Measurements from ENCODE around the gene PTPRD. TPM values are rescaled to one million over a fixed set of nuclear protein-coding genes. Genes with fewer than 3 reads are reported as not detected.

The PTPRD gene
- total RNA-seq, 1 experiment from 2014 or later, result 32.5 TPM

- WGBS (ENCODE audit: extremely low coverage, insufficient read length, low lambda C conversion rate), result no CpG with 5 or more reads among the region's 3 CpGs
- Histone ChIP-seq H3K56ac (ENCODE audit: insufficient read length, low read depth, low read length) (no peak overlapping the region), H2BK12ac (ENCODE audit: insufficient read length, low read depth, low read length) (no peak overlapping the region), H4K8ac (replicated peaks; ENCODE audit: insufficient read length, low read depth, low read length) (no peak overlapping the region), H3K18ac (ENCODE audit: insufficient read length, low read depth, low read length) (no peak overlapping the region), H3K4ac (ENCODE audit: low read depth, low read length) (no peak overlapping the region), H3K23ac (ENCODE audit: insufficient read length, low read depth, low read length) (no peak overlapping the region), H3K9me3 (ENCODE audit: control insufficient read depth, low read depth, low read length) (no peaks in the 10 kb centered on the region), H3K4me1 (ENCODE audit: insufficient read depth, low read length) (peaks cover 2% of the 10 kb centered on the region; the same call in 1 of the 2 replicates), H3K4me2 (ENCODE audit: insufficient read depth, insufficient read length, low read length) (no peak overlapping the region), H2BK5ac (ENCODE audit: insufficient read length, low read length) (no peak overlapping the region), H2BK20ac (ENCODE audit: low read depth, low read length, poor library complexity, severe bottlenecking) (no peak overlapping the region), H4K91ac (ENCODE audit: insufficient read length, low read depth, low read length) (no peak overlapping the region), H3K27me3 (ENCODE audit: insufficient read depth, low read length) (no peaks in the 10 kb centered on the region), H4K20me1 (ENCODE audit: control insufficient read depth, insufficient read depth, insufficient read length) (no peaks in the 10 kb centered on the region), H2BK15ac (ENCODE audit: low read depth, low read length) (no peak overlapping the region), H3K23me2 (ENCODE audit: insufficient read length, low read depth, low read length, poor library complexity, severe bottlenecking) (no peaks in the 10 kb centered on the region), H3K9ac (ENCODE audit: extremely low read depth, insufficient read length, low read length) (no peak overlapping the region), H3K27ac (ENCODE audit: insufficient read length, low read depth, low read length) (no peak overlapping the region), H3K79me2 (ENCODE audit: insufficient read depth, low read length) (no peaks in the 10 kb centered on the region), H4K5ac (ENCODE audit: insufficient read length, low read depth, low read length) (no peak overlapping the region), H3K79me1 (ENCODE audit: insufficient read depth, low read depth, low read length, poor library complexity, severe bottlenecking) (no peaks in the 10 kb centered on the region), H2AK5ac (ENCODE audit: insufficient read length, low read length) (no peak overlapping the region), H2BK120ac (ENCODE audit: low read depth, low read length, poor library complexity, severe bottlenecking) (no peak overlapping the region), H3K14ac (ENCODE audit: insufficient read depth, low read length) (no peak overlapping the region), H2AFZ (ENCODE audit: low read length) (no peak overlapping the region), H3T11ph (ENCODE audit: low read length) (no peak overlapping the region)
- TF ChIP-seq CTCF (conservative IDR thresholded peaks at IDR 0.05), result no peak
- DNase-seq, result no peak
- Mint-ChIP-seq H3K36me3 (ENCODE audit: insufficient read depth in 1 of 3, low read depth in 3 of 3) (0 out of 7 replicates have a peak, but pooled peaks cover 0 to 4% (median 2%) of the 10 kb centered on the region in 3 experiments), H3K9me3 (no peaks in the 10 kb centered on the region), H3K4me1 (peaks cover 43 to 58% of the 10 kb centered on the region in 2 experiments), H3K27me3 (ENCODE audit: low read depth) (no peaks in the 10 kb centered on the region), H3K4me3 (no peak overlapping the region), H3K27ac (no peak overlapping the region)
Measured at GRCh38 chr9:8717146-8717545, 1895.7 kb downstream of the PTPRD start.

Data from H9 (cell line).